ENCODE data around the gene FLCN. TPM values are rescaled to one million over a fixed set of nuclear protein-coding genes. Genes with fewer than 3 reads are reported as not detected.

Gene FLCN
- total and polyA plus RNA-seq, 12 donors: 10.2 to 101 (median 34.3) TPM

GRCh38 chr17:17231621-17232302, 5.2 kb downstream of the FLCN start:
- Histone ChIP-seq H3K9me3 (replicated peaks in 1 of 3) (no peaks in the 10 kb centered on the region), H3K36me3 (replicated peaks in 1 of 2) (peaks cover 0 to 57% of the 10 kb centered on the region in 2 donors), H3K4me3 (no peak overlapping the region), H3K27ac (no peak overlapping the region), H3K4me1 (replicated peaks in 1 of 2) (peaks cover 9 to 24% of the 10 kb centered on the region in 2 donors), H3K27me3 (no peaks in the 10 kb centered on the region)
- TF ChIP-seq POLR2A (IDR thresholded peaks at IDR 0.05) (no peak), CTCF (IDR thresholded peaks at IDR 0.05) (no peak)
- intact Hi-C loops (cut with DNase I): no loop called here
- no peak for DNase-seq
- 82 to 90% (median 87%) methylated on average over 15 to 16 of the region's 16 CpGs for WGBS, 4 donors

- no peaks in the 10 kb centered on the region for H3K27me3 ChIP-seq
- H3K4me1 ChIP-seq (replicated peaks in 1 of 2): peaks cover 0 to 9% of the 10 kb centered on the region in 2 donors
- no peaks in the 10 kb centered on the region for H3K9me3 ChIP-seq (replicated peaks in 1 of 3)
- peak in 1 of 7 donors; percentile 54 for DNase-seq
- intact Hi-C loops (cut with DNase I): no loop called here
- no peak for TF ChIP-seq POLR2A (IDR thresholded peaks at IDR 0.05)
- TF ChIP-seq CTCF (IDR thresholded peaks at IDR 0.05): no peak
- H3K27ac ChIP-seq: no peak overlapping the region
- no peak overlapping the region for H3K4me3 ChIP-seq
- peaks cover 0 to 77% of the 10 kb centered on the region in 2 donors for H3K36me3 ChIP-seq (replicated peaks in 1 of 2)
- WGBS, 4 donors: 75 to 83% (median 79%) methylated on average over 24 to 26 of the region's 26 CpGs
These were observed 7.3 kb downstream of the FLCN start for GRCh38 chr17:17229416-17230384.

GRCh38 chr17:17228521-17229279, 8.3 kb downstream of the FLCN start:
- Histone ChIP-seq H3K4me1 (replicated peaks in 1 of 2) (peaks cover 0 to under 1% of the 10 kb centered on the region in 2 donors), H3K27ac (no peak overlapping the region), H3K27me3 (no peaks in the 10 kb centered on the region), H3K9me3 (replicated peaks in 1 of 3) (no peaks in the 10 kb centered on the region), H3K36me3 (replicated peaks in 1 of 2) (peaks cover 0 to 87% of the 10 kb centered on the region in 2 donors), H3K4me3 (no peak overlapping the region)
- no peak for TF ChIP-seq CTCF (IDR thresholded peaks at IDR 0.05)
- no peak for TF ChIP-seq POLR2A (IDR thresholded peaks at IDR 0.05)
- intact Hi-C loops (cut with DNase I): no loop called here
- 88 to 94% (median 90%) methylated on average over 13 to 17 of the region's 17 CpGs for WGBS, 4 donors
- DNase-seq: peak in 6 of 7 donors; percentile 50 to 68 (median 60)

Measured in adrenal gland (tissue), 12 donors.